ENCODE measurements around the gene SLC20A1. TPM values are rescaled to one million over a fixed set of nuclear protein-coding genes. Genes with fewer than 3 reads are reported as not detected.

Gene SLC20A1, protein sequence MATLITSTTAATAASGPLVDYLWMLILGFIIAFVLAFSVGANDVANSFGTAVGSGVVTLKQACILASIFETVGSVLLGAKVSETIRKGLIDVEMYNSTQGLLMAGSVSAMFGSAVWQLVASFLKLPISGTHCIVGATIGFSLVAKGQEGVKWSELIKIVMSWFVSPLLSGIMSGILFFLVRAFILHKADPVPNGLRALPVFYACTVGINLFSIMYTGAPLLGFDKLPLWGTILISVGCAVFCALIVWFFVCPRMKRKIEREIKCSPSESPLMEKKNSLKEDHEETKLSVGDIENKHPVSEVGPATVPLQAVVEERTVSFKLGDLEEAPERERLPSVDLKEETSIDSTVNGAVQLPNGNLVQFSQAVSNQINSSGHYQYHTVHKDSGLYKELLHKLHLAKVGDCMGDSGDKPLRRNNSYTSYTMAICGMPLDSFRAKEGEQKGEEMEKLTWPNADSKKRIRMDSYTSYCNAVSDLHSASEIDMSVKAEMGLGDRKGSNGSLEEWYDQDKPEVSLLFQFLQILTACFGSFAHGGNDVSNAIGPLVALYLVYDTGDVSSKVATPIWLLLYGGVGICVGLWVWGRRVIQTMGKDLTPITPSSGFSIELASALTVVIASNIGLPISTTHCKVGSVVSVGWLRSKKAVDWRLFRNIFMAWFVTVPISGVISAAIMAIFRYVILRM
- 10 to 100 TPM; 51.9 to 82.6 TPM for total RNA-seq
- polyA plus RNA-seq, result 10 to 100 TPM in 1 of 2 donors, 1 to 10 TPM in 1; 7.0 to 19.6 TPM
- long read RNA-seq, donor 1, partial matches to known transcripts, result 20 of 24 reads
- long read RNA-seq, donor 1, other reads (novel, unspliced or antisense), result 4 of 24 reads
- long read RNA-seq, donor 2, transcript SLC20A1-201 (11 exons, 3,381 nt), result major isoform, 19 of 32 reads
- long read RNA-seq, donor 2, partial matches to known transcripts, result 5 of 32 reads
- long read RNA-seq, donor 2, other reads (novel, unspliced or antisense), result 8 of 32 reads

DNA sequence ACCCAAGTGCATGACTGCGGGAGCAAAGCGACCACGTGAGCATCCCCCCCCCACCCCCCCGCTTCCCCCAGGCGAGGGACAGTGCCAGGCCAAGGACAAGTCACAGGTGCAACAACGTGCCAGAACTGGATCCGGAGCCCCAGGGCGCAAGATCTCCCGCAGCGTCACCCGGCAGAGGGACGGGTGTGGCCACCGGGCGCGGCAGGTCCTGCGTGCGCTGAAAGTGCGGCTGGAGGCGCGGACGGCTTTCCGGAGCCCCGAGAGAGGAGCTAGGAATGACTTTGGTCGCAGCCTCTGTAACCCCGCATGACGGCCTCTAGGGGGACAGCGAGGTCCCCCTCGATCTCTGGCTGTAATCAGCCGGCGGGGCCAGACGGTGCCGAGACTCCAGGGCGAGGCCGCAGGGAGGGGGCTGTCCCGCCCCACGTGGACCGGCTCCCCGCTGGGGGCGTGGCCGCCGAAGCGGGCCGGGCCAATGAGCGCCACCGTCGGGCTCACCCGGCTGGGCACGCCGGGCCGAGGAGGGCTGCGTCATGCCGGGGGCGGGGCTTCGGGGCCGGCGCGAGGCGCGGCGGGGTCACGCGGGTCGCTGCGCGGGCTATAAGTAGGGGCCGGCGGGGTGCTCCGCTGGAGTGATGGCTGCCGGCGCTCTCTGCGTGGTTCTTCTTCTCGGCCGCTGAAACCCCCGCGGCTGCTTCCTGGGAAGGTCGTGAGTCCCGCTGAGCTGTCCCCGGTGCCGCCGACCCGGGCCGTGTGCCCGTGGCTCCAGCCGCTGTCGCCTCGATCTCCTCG lies at the start of gene SLC20A1:
TSS of gene SLC20A1 (plus strand) at position 630 of the 792 bp plus-strand sequence. CDS start 890 bp downstream, outside the sequence.
- H3K4me1 ChIP-seq (ENCODE audit: control insufficient read depth in 1 of 2, insufficient read depth in 2 of 2, low read length in 2 of 2), result peaks cover 2 to 4% of the 10 kb centered on the region in 2 donors
- no peaks in the 10 kb centered on the region for H3K9me3 ChIP-seq (ENCODE audit: control insufficient read depth, low read length)
- peaks cover 0 to 2% of the 10 kb centered on the region in 2 donors for H3K27me3 ChIP-seq (ENCODE audit: control insufficient read depth in 1 of 2, insufficient read depth in 2 of 2, low read length in 1 of 2)
- 0 to 1% methylated on average over 34 to 87 of the region's 87 CpGs for WGBS, 2 donors
- peak; percentile 97 to 99 for DNase-seq
- peak within 1 kb of the TSS; percentile 37 to 96 for H3K27ac ChIP-seq (ENCODE audit: low read depth in 1 of 2, low read length in 2 of 2)
- H3K4me3 ChIP-seq (ENCODE audit: low read length in 2 of 2), result peak within 1 kb of the TSS; percentile 89 to 92
- peak; percentile 98 for ATAC-seq (ENCODE audit: low FRiP score)
- intact Hi-C loops (cut with DNase I), result loop anchor here (1.0 to 10.0 kb wide), 3 partner anchors 19 to 61 kb away; partner anchors contain the start of gene CHCHD5 (in 2 of the 2)
- H3K36me3 ChIP-seq (ENCODE audit: control insufficient read depth in 1 of 2, insufficient read depth in 2 of 2, low read length in 1 of 2), result peaks cover 0 to 2% of the 10 kb centered on the region in 2 donors

DNA sequence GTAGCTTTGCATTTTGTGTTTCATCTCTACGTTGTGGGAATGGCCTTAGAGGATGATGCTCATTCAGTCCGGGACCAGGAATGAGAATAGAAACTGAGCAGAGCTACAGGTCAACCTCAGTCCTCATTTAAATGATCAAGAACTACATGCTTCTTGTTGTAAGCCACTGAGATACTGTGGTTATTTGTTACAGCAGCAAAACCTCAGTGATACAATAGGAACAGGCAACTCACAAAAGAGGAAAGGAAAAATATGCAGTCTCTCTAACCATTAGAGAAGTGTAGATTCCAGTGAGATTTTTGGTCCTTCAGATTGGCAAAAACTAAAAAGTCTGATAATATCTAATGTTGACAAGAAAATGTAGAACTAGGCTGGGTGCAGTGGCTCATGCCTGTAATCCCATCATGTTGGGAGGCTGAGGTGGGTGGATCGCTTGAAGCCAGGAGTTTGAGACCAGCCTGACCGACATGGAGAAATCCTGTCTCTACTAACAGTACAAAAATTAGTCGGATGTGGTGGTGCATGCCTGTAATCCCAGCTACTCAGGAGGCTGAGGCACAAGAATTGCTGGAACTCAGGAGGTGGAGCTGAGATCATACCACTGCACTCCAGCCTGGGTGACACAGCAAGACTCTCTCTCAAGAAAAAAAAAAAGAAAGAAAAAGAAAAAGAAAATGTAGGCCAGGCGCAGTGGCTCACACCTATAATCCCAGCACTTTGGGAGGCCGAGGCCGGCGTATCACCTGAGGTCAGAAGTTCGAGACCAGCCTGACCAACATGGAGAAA lies 48.0 kb upstream of the SLC20A1 start:
- Histone ChIP-seq H3K27me3 (ENCODE audit: control insufficient read depth in 1 of 2, insufficient read depth in 2 of 2, low read length in 1 of 2) (no peaks in the 10 kb centered on the region), H3K27ac (ENCODE audit: low read depth in 1 of 2, low read length in 2 of 2) (no peak overlapping the region), H3K4me1 (ENCODE audit: control insufficient read depth in 1 of 2, insufficient read depth in 2 of 2, low read length in 2 of 2) (no peaks in the 10 kb centered on the region), H3K9me3 (ENCODE audit: control insufficient read depth, low read length) (no peaks in the 10 kb centered on the region), H3K36me3 (ENCODE audit: control insufficient read depth in 1 of 2, insufficient read depth in 2 of 2, low read length in 1 of 2) (no peaks in the 10 kb centered on the region), H3K4me3 (ENCODE audit: low read length in 2 of 2) (no peak overlapping the region)
- DNase-seq (no peak), ATAC-seq (ENCODE audit: low FRiP score) (no peak)
- WGBS, 2 donors, result 95 to 97% methylated on average over 10 of the region's 10 CpGs
- intact Hi-C loops (cut with DNase I), result no loop called here

DNA sequence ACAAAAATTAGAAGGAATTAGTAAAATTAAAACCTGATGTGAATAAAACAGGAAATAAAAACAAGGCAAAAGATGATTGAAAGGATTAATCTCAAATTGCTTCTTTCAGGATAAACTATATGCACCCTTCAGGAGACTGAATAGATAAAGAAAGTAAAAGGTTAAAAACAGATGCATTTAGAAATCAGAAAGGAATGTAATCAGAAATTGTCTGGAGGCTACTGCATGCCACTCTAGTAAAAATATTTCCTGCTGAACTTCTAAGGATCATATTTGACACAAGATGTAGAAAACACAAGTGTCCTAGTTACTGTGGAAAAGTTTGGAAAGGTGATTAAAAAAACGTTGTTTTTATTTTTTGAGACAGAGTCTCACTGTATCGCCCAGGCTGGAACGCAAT lies 45.1 kb upstream of the SLC20A1 start:
- DNase-seq (no peak), ATAC-seq (ENCODE audit: low FRiP score) (no peak)
- H3K4me1 ChIP-seq (ENCODE audit: control insufficient read depth in 1 of 2, insufficient read depth in 2 of 2, low read length in 2 of 2), result no peaks in the 10 kb centered on the region
- intact Hi-C loops (cut with DNase I), result loop anchor here (1.0 to 5.0 kb wide), 3 partner anchors 92 to 126 kb away; no protein-coding TSS in a partner anchor
- WGBS, 2 donors, result 69 to 74% methylated on average over 3 of the region's 3 CpGs
- H3K9me3 ChIP-seq (ENCODE audit: control insufficient read depth, low read length), result no peaks in the 10 kb centered on the region
- no peaks in the 10 kb centered on the region for H3K36me3 ChIP-seq (ENCODE audit: control insufficient read depth in 1 of 2, insufficient read depth in 2 of 2, low read length in 1 of 2)
- no peak overlapping the region for H3K27ac ChIP-seq (ENCODE audit: low read depth in 1 of 2, low read length in 2 of 2)
- no peak overlapping the region for H3K4me3 ChIP-seq (ENCODE audit: low read length in 2 of 2)
- H3K27me3 ChIP-seq (ENCODE audit: control insufficient read depth in 1 of 2, insufficient read depth in 2 of 2, low read length in 1 of 2), result no peaks in the 10 kb centered on the region

DNA sequence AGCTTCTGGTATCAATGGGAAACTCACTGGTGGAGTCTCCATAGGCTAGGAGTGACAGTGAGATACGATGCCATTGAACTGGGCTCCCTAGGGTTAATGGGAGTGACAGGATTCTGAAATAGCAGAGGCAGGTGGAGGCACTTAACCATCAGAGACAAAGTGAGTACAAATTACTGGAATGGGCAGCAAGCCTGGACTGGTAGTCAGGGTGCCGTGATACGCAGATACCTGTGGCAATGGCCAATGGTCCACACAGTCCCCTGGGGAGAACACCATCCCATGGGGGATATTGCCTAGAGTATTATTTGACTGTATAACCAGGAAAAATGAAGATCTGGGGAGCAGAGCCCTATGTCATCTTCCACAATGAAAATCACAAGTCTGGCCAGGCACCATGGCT lies 44.0 kb upstream of the SLC20A1 start:
- no peaks in the 10 kb centered on the region for H3K4me1 ChIP-seq (ENCODE audit: control insufficient read depth in 1 of 2, insufficient read depth in 2 of 2, low read length in 2 of 2)
- DNase-seq, result no peak
- H3K36me3 ChIP-seq (ENCODE audit: control insufficient read depth in 1 of 2, insufficient read depth in 2 of 2, low read length in 1 of 2), result no peaks in the 10 kb centered on the region
- H3K27me3 ChIP-seq (ENCODE audit: control insufficient read depth in 1 of 2, insufficient read depth in 2 of 2, low read length in 1 of 2), result no peaks in the 10 kb centered on the region
- H3K4me3 ChIP-seq (ENCODE audit: low read length in 2 of 2), result no peak overlapping the region
- intact Hi-C loops (cut with DNase I), result loop anchor here (2.0 to 5.0 kb wide), 2 partner anchors 91 to 125 kb away; no protein-coding TSS in a partner anchor
- ATAC-seq (ENCODE audit: low FRiP score), result no peak
- H3K9me3 ChIP-seq (ENCODE audit: control insufficient read depth, low read length), result no peaks in the 10 kb centered on the region
- 93 to 94% methylated on average over 3 of the region's 3 CpGs for WGBS, 2 donors
- no peak overlapping the region for H3K27ac ChIP-seq (ENCODE audit: low read depth in 1 of 2, low read length in 2 of 2)

DNA sequence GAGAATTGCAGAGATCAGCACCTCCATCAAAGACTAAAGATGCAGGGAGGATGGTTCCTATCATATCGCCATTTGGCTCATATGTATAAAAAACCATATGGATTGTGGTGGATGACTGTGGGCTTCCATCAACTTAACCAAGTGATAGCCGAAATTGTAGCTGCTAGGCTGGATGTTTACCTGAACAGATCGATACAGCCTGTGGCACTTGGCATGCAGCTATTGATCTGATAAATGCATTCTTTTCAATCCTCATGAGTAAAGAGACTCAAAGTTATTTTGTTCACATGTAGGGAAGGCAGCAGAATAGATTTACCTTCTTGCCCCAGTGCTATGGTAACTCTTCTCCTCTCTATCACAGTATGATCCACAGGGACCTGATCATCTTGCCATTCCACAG lies 42.8 kb upstream of the SLC20A1 start:
- WGBS, 2 donors, result 92% methylated on average over 3 of the region's 3 CpGs
- Histone ChIP-seq H3K27me3 (ENCODE audit: control insufficient read depth in 1 of 2, insufficient read depth in 2 of 2, low read length in 1 of 2) (no peaks in the 10 kb centered on the region), H3K9me3 (ENCODE audit: control insufficient read depth, low read length) (no peaks in the 10 kb centered on the region), H3K4me3 (ENCODE audit: low read length in 2 of 2) (no peak overlapping the region), H3K4me1 (ENCODE audit: control insufficient read depth in 1 of 2, insufficient read depth in 2 of 2, low read length in 2 of 2) (no peaks in the 10 kb centered on the region), H3K36me3 (ENCODE audit: control insufficient read depth in 1 of 2, insufficient read depth in 2 of 2, low read length in 1 of 2) (no peaks in the 10 kb centered on the region), H3K27ac (ENCODE audit: low read depth in 1 of 2, low read length in 2 of 2) (no peak overlapping the region)
- intact Hi-C loops (cut with DNase I), result loop anchor here in 1 of 2 donors (5.0 kb wide), 1 partner anchor 89 kb away; no protein-coding TSS in a partner anchor
- ATAC-seq (ENCODE audit: low FRiP score) (no peak), DNase-seq (no peak)

DNA sequence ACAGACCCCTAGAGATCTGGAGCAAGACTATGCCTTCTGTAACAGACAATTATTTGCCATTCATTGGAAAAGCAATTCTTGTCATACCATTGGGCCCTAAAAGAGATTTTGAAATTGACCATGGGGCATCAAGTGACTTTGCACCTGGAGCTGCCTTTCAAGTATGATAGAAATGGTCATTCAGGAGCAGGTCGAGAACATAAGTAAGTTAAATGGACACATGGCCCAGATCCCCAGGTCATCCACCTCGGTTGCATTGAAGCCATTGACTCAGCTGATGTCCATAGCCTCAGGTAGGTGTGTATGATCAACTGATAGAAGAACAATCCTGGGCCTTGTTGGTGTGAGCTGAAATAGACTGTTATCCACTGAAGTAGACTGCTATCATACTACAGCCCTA lies 42.0 kb upstream of the SLC20A1 start:
- H3K27me3 ChIP-seq (ENCODE audit: control insufficient read depth in 1 of 2, insufficient read depth in 2 of 2, low read length in 1 of 2), result no peaks in the 10 kb centered on the region
- intact Hi-C loops (cut with DNase I), result loop anchor here in 1 of 2 donors (5.0 kb wide), 1 partner anchor 89 kb away; no protein-coding TSS in a partner anchor
- H3K4me3 ChIP-seq (ENCODE audit: low read length in 2 of 2), result no peak overlapping the region
- no peak overlapping the region for H3K27ac ChIP-seq (ENCODE audit: low read depth in 1 of 2, low read length in 2 of 2)
- H3K36me3 ChIP-seq (ENCODE audit: control insufficient read depth in 1 of 2, insufficient read depth in 2 of 2, low read length in 1 of 2), result no peaks in the 10 kb centered on the region
- no peaks in the 10 kb centered on the region for H3K9me3 ChIP-seq (ENCODE audit: control insufficient read depth, low read length)
- H3K4me1 ChIP-seq (ENCODE audit: control insufficient read depth in 1 of 2, insufficient read depth in 2 of 2, low read length in 2 of 2), result no peaks in the 10 kb centered on the region
- 83 to 86% methylated on average over 2 of the region's 2 CpGs for WGBS, 2 donors
- DNase-seq, result no peak
- ATAC-seq (ENCODE audit: low FRiP score), result no peak

DNA sequence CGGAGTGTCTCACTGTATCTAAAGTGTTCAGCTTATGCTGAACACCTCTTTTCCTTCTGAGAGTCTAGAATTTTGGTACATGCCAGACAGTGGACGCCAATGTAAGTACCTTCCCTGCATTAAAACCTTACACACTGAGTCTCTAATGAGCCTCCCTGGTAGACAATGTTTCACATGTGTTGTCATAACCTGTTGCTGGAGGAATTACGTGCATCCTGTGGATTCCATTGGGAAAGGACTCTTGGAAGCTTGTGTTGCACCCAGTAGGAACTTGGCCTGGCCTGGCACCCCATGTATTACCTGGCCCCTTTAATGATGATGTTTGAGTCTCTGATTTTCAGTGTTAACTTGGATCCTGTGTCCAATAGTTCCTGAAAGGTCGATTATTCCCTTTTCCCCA lies 40.8 kb upstream of the SLC20A1 start:
- Histone ChIP-seq H3K27me3 (ENCODE audit: control insufficient read depth in 1 of 2, insufficient read depth in 2 of 2, low read length in 1 of 2) (no peaks in the 10 kb centered on the region), H3K36me3 (ENCODE audit: control insufficient read depth in 1 of 2, insufficient read depth in 2 of 2, low read length in 1 of 2) (no peaks in the 10 kb centered on the region), H3K9me3 (ENCODE audit: control insufficient read depth, low read length) (no peaks in the 10 kb centered on the region), H3K4me3 (ENCODE audit: low read length in 2 of 2) (no peak overlapping the region), H3K27ac (ENCODE audit: low read depth in 1 of 2, low read length in 2 of 2) (no peak overlapping the region), H3K4me1 (ENCODE audit: control insufficient read depth in 1 of 2, insufficient read depth in 2 of 2, low read length in 2 of 2) (no peaks in the 10 kb centered on the region)
- intact Hi-C loops (cut with DNase I), result loop anchor here in 1 of 2 donors (5.0 kb wide), 1 partner anchor 87 kb away; no protein-coding TSS in a partner anchor
- no peak for ATAC-seq (ENCODE audit: low FRiP score)
- 74 to 84% methylated on average over 4 of the region's 4 CpGs for WGBS, 2 donors
- no peak for DNase-seq
